HL-60 (cell line): ENCODE results near the gene SP140L.
A peak's percentile ranks its signal among the peaks of the same experiment; 100 is the strongest.

Source experiments
- CTCF ChIP-seq: IDR thresholded peaks from one replicate; pipeline ENCODE4 v1.5.1; 2011; ENCODE audit warnings: low read length, control low read depth, inconsistent platforms; ENCODE audit not compliant: insufficient read depth
- POLR2AphosphoS5 ChIP-seq: IDR thresholded peaks from 2 replicates; pipeline ENCODE4 v1.6.1; 2012; ENCODE audit warnings: low read depth
- REST ChIP-seq: IDR thresholded peaks from 2 replicates; pipeline ENCODE4 v1.6.1; 2012; ENCODE audit warnings: low read depth; ENCODE audit not compliant: insufficient replicate concordance
- SPI1 ChIP-seq: IDR thresholded peaks from 2 replicates; pipeline ENCODE4 v1.6.1; 2012; ENCODE audit warnings: low read depth, mild to moderate bottlenecking, borderline replicate concordance

DNA sequence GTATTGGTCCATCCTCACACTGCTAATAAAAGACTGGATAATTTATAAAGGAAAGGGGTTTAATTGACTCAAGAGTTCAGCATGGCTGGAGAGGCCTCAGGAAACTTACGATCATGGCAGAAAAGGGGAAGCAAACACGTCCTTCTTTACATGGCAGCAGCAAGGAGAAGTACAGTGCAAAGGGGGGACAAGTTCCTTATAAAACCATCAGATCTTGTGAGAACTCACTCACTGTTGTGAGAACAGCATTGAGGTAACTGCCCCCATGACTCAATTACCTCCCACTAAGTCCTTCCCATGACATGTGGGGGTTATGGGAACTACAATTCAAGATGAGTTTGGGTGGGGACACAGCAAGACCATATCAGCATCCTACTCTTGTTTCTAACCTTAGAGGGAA lies 126.0 kb downstream of the SP140L start:
- TF ChIP-seq CTCF (no peak), POLR2AphosphoS5 (no peak), REST (no peak), SPI1 (peak; percentile 34; the same call in 1 of the 2 replicates)
